Measurements from ENCODE around the gene PRKCZ.

The PRKCZ gene

GRCh38 chr1:2079396-2080085 lies 29.3 kb downstream of the PRKCZ start:
- Histone ChIP-seq H3K27ac (ENCODE audit: low read depth, low read length) (no peak overlapping the region), H4K8ac (ENCODE audit: low read depth, low read length) (no peak overlapping the region), H3K36me3 (ENCODE audit: control insufficient read depth in 1 of 2, insufficient read depth in 2 of 2, low read length in 2 of 2) (peaks cover 24 to 42% of the 10 kb centered on the region in 2 experiments), H3K4ac (ENCODE audit: low read depth, low read length) (no peak overlapping the region), H3K18ac (ENCODE audit: low read length) (no peak overlapping the region), H3K14ac (ENCODE audit: low read length) (no peak overlapping the region), H2BK120ac (ENCODE audit: insufficient read depth, low read length, poor library complexity) (no peak overlapping the region), H3K9ac (ENCODE audit: low read length) (no peak overlapping the region), H3K79me2 (ENCODE audit: control insufficient read depth, insufficient read depth, low read length, poor library complexity) (no peaks in the 10 kb centered on the region), H4K91ac (ENCODE audit: low read depth, low read length) (no peak overlapping the region), H2BK12ac (ENCODE audit: low read length) (no peak overlapping the region), H3K9me3 (ENCODE audit: insufficient read depth, low read depth, low read length) (peaks cover 17% of the 10 kb centered on the region), H2BK5ac (ENCODE audit: low read depth, low read length, poor library complexity) (no peak overlapping the region), H3K4me1 (ENCODE audit: control insufficient read depth in 1 of 2, insufficient read depth in 2 of 2, low read length in 2 of 2) (no peaks in the 10 kb centered on the region), H2AK5ac (ENCODE audit: low read length) (no peak overlapping the region), H3K23ac (ENCODE audit: low read length) (no peak overlapping the region), H3K4me3 (ENCODE audit: low read depth, low read length) (no peak overlapping the region), H3K4me2 (ENCODE audit: low read length) (no peak overlapping the region), H3K79me1 (ENCODE audit: low read length) (no peaks in the 10 kb centered on the region), H4K12ac (ENCODE audit: low read depth, low read length) (no peak overlapping the region), H3K27me3 (ENCODE audit: insufficient read depth, low read length) (no peaks in the 10 kb centered on the region), H2AFZ (ENCODE audit: insufficient read depth, low read length, poor library complexity) (no peak overlapping the region)
- WGBS (ENCODE audit: extremely low coverage, insufficient coverage, insufficient read length): no CpG with 5 or more reads among the region's 28 CpGs
- no peak for DNase-seq

GRCh38 chr1:2080140-2080539 lies 29.9 kb downstream of the PRKCZ start:
- Histone ChIP-seq H2AFZ (ENCODE audit: insufficient read depth, low read length, poor library complexity) (no peak overlapping the region), H2BK12ac (ENCODE audit: low read length) (no peak overlapping the region), H3K23ac (ENCODE audit: low read length) (no peak overlapping the region), H3K79me1 (ENCODE audit: low read length) (no peaks in the 10 kb centered on the region), H3K4me3 (ENCODE audit: low read depth, low read length) (no peak overlapping the region), H3K9ac (ENCODE audit: low read length) (no peak overlapping the region), H3K14ac (ENCODE audit: low read length) (no peak overlapping the region), H3K27me3 (ENCODE audit: insufficient read depth, low read length) (no peaks in the 10 kb centered on the region), H3K9me3 (ENCODE audit: insufficient read depth, low read depth, low read length) (peaks cover 17% of the 10 kb centered on the region), H3K27ac (ENCODE audit: low read depth, low read length) (no peak overlapping the region), H3K4ac (ENCODE audit: low read depth, low read length) (no peak overlapping the region), H4K91ac (ENCODE audit: low read depth, low read length) (no peak overlapping the region), H2AK5ac (ENCODE audit: low read length) (no peak overlapping the region), H3K36me3 (ENCODE audit: control insufficient read depth in 1 of 2, insufficient read depth in 2 of 2, low read length in 2 of 2) (peaks cover 22 to 39% of the 10 kb centered on the region in 2 experiments), H3K79me2 (ENCODE audit: control insufficient read depth, insufficient read depth, low read length, poor library complexity) (no peaks in the 10 kb centered on the region), H2BK5ac (ENCODE audit: low read depth, low read length, poor library complexity) (no peak overlapping the region), H3K18ac (ENCODE audit: low read length) (no peak overlapping the region), H2BK120ac (ENCODE audit: insufficient read depth, low read length, poor library complexity) (no peak overlapping the region), H3K4me1 (ENCODE audit: control insufficient read depth in 1 of 2, insufficient read depth in 2 of 2, low read length in 2 of 2) (no peaks in the 10 kb centered on the region), H4K8ac (ENCODE audit: low read depth, low read length) (no peak overlapping the region), H3K4me2 (ENCODE audit: low read length) (no peak overlapping the region), H4K12ac (ENCODE audit: low read depth, low read length) (no peak overlapping the region)
- WGBS (ENCODE audit: extremely low coverage, insufficient coverage, insufficient read length): no CpG with 5 or more reads among the region's 16 CpGs
- no peak for DNase-seq

DNA sequence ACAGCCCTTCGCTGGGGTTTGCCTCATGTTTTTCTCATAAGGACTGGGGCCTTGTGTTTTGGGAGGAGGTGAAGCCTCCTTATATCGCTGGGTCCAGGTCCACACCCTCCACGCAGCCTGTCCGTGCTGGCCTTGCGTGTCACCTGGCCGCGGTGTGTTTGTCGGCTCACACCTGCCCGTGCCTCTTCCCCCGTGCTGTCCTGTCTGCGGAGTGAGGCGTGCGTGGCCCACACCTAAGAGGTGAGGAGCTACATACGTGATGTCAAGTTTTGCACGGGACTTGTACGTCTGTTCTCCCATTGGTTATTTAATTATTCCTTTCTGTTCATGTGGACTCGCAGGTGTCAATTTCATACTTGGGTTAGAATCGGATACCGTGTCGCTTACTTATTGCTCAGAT lies 30.7 kb downstream of the PRKCZ start:
- no peak overlapping the region for H4K8ac ChIP-seq (ENCODE audit: low read depth, low read length)
- H3K9ac ChIP-seq (ENCODE audit: low read length): no peak overlapping the region
- peaks cover 23 to 33% of the 10 kb centered on the region in 2 experiments for H3K36me3 ChIP-seq (ENCODE audit: control insufficient read depth in 1 of 2, insufficient read depth in 2 of 2, low read length in 2 of 2)
- no peak overlapping the region for H4K12ac ChIP-seq (ENCODE audit: low read depth, low read length)
- no CpG with 5 or more reads among the region's 20 CpGs for WGBS (ENCODE audit: extremely low coverage, insufficient coverage, insufficient read length)
- no peaks in the 10 kb centered on the region for H3K79me2 ChIP-seq (ENCODE audit: control insufficient read depth, insufficient read depth, low read length, poor library complexity)
- H3K27ac ChIP-seq (ENCODE audit: low read depth, low read length): no peak overlapping the region
- H3K23ac ChIP-seq (ENCODE audit: low read length): no peak overlapping the region
- H2AFZ ChIP-seq (ENCODE audit: insufficient read depth, low read length, poor library complexity): no peak overlapping the region
- no peak overlapping the region for H2AK5ac ChIP-seq (ENCODE audit: low read length)
- H3K9me3 ChIP-seq (ENCODE audit: insufficient read depth, low read depth, low read length): peaks cover 17% of the 10 kb centered on the region
- no peak overlapping the region for H4K91ac ChIP-seq (ENCODE audit: low read depth, low read length)
- H2BK5ac ChIP-seq (ENCODE audit: low read depth, low read length, poor library complexity): no peak overlapping the region
- H2BK12ac ChIP-seq (ENCODE audit: low read length): no peak overlapping the region
- H3K79me1 ChIP-seq (ENCODE audit: low read length): no peaks in the 10 kb centered on the region
- H3K4ac ChIP-seq (ENCODE audit: low read depth, low read length): no peak overlapping the region
- H3K18ac ChIP-seq (ENCODE audit: low read length): no peak overlapping the region
- no peak overlapping the region for H3K4me2 ChIP-seq (ENCODE audit: low read length)
- H3K27me3 ChIP-seq (ENCODE audit: insufficient read depth, low read length): no peaks in the 10 kb centered on the region
- H3K4me3 ChIP-seq (ENCODE audit: low read depth, low read length): no peak overlapping the region
- no peak for DNase-seq
- no peak overlapping the region for H2BK120ac ChIP-seq (ENCODE audit: insufficient read depth, low read length, poor library complexity)
- H3K4me1 ChIP-seq (ENCODE audit: control insufficient read depth in 1 of 2, insufficient read depth in 2 of 2, low read length in 2 of 2): no peaks in the 10 kb centered on the region
- H3K14ac ChIP-seq (ENCODE audit: low read length): no peak overlapping the region

GRCh38 chr1:2081326-2081885 lies 31.2 kb downstream of the PRKCZ start:
- H3K4ac ChIP-seq (ENCODE audit: low read depth, low read length): no peak overlapping the region
- H3K18ac ChIP-seq (ENCODE audit: low read length): no peak overlapping the region
- H3K9me3 ChIP-seq (ENCODE audit: insufficient read depth, low read depth, low read length): peaks cover 17% of the 10 kb centered on the region
- H3K79me1 ChIP-seq (ENCODE audit: low read length): no peaks in the 10 kb centered on the region
- DNase-seq: no peak
- H3K79me2 ChIP-seq (ENCODE audit: control insufficient read depth, insufficient read depth, low read length, poor library complexity): no peaks in the 10 kb centered on the region
- H2AFZ ChIP-seq (ENCODE audit: insufficient read depth, low read length, poor library complexity): no peak overlapping the region
- H3K4me1 ChIP-seq (ENCODE audit: control insufficient read depth in 1 of 2, insufficient read depth in 2 of 2, low read length in 2 of 2): no peaks in the 10 kb centered on the region
- no peak overlapping the region for H4K12ac ChIP-seq (ENCODE audit: low read depth, low read length)
- H4K8ac ChIP-seq (ENCODE audit: low read depth, low read length): no peak overlapping the region
- H3K9ac ChIP-seq (ENCODE audit: low read length): no peak overlapping the region
- no peak overlapping the region for H2AK5ac ChIP-seq (ENCODE audit: low read length)
- H3K23ac ChIP-seq (ENCODE audit: low read length): no peak overlapping the region
- H3K4me3 ChIP-seq (ENCODE audit: low read depth, low read length): no peak overlapping the region
- H2BK120ac ChIP-seq (ENCODE audit: insufficient read depth, low read length, poor library complexity): no peak overlapping the region
- H3K36me3 ChIP-seq (ENCODE audit: control insufficient read depth in 1 of 2, insufficient read depth in 2 of 2, low read length in 2 of 2): peaks cover 23 to 29% of the 10 kb centered on the region in 2 experiments
- H3K27ac ChIP-seq (ENCODE audit: low read depth, low read length): no peak overlapping the region
- no peak overlapping the region for H3K14ac ChIP-seq (ENCODE audit: low read length)
- H3K4me2 ChIP-seq (ENCODE audit: low read length): no peak overlapping the region
- H2BK12ac ChIP-seq (ENCODE audit: low read length): no peak overlapping the region
- no peaks in the 10 kb centered on the region for H3K27me3 ChIP-seq (ENCODE audit: insufficient read depth, low read length)
- no CpG with 5 or more reads among the region's 20 CpGs for WGBS (ENCODE audit: extremely low coverage, insufficient coverage, insufficient read length)
- no peak overlapping the region for H4K91ac ChIP-seq (ENCODE audit: low read depth, low read length)
- H2BK5ac ChIP-seq (ENCODE audit: low read depth, low read length, poor library complexity): no peak overlapping the region
